GM13977 (cell line): ENCODE measurements around the gene COPZ2.
A peak's percentile ranks its signal among the peaks of the same experiment; 100 is the strongest.
"Not testable (repeated sequence)": the region's sequence is repeated elsewhere in the genome, so short reads cannot be mapped to it uniquely, and the experiment has no call there.

Source experiments
- DNase-seq: peaks from one replicate; pipeline ENCODE4 v3.0.0; 2012; ENCODE audit warnings: low spot score
- in situ Hi-C: fragments of 300-500 bp; cut with MboI; formaldehyde crosslinking; loops from one replicate; pipeline ENCODE4 v1.12.0; 2022; ENCODE audit warnings: low sequenced_read_pairs, low pct_unique_long_range_greater_than_20kb, mixed read lengths, inconsistent platforms; ENCODE audit not compliant: unreplicated experiment
- TF ChIP-seq, protein P1 (sequence below): IDR thresholded peaks from 2 replicates; pipeline ENCODE4 v1.5.1; 2012; ENCODE audit warnings: mild to moderate bottlenecking, control low read depth; ENCODE audit not compliant: insufficient read depth; ENCODE audit errors: extremely low read depth, missing control alignments

Gene COPZ2

GRCh38 chr17:48037036-48037837 is at the start of gene COPZ2:
Gene COPZ2 (minus strand): TSS chr17:48037797. CDS start chr17:48037777, 20 bp downstream.
- peak; percentile 62 for DNase-seq
- in situ Hi-C loops = no loop called here
- TF ChIP-seq, protein P1, sequence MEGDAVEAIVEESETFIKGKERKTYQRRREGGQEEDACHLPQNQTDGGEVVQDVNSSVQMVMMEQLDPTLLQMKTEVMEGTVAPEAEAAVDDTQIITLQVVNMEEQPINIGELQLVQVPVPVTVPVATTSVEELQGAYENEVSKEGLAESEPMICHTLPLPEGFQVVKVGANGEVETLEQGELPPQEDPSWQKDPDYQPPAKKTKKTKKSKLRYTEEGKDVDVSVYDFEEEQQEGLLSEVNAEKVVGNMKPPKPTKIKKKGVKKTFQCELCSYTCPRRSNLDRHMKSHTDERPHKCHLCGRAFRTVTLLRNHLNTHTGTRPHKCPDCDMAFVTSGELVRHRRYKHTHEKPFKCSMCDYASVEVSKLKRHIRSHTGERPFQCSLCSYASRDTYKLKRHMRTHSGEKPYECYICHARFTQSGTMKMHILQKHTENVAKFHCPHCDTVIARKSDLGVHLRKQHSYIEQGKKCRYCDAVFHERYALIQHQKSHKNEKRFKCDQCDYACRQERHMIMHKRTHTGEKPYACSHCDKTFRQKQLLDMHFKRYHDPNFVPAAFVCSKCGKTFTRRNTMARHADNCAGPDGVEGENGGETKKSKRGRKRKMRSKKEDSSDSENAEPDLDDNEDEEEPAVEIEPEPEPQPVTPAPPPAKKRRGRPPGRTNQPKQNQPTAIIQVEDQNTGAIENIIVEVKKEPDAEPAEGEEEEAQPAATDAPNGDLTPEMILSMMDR = peak; percentile 69

DNA sequence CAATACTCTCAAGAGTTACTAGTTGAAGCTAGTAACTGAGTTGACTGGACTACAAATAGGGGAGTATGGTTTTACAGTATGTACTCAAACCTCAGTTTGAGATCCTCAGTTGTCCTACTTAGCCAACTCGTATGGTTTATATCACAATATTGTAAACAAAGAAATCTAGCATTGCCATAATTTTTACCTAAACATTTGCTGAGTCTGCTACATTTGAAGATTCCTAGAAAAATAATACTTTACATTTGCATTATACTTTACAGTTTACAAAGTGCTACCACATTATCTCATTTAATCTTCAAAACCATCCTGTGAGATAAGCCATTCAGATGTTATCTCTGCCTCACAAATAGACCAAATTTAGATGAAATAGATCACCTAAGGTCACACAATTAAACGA is 47.3 kb upstream of the COPZ2 start:
- TF ChIP-seq, protein P1 = no peak
- in situ Hi-C loops = loop anchor here (5.0 kb wide), 1 partner anchor 57 kb away; no protein-coding TSS in a partner anchor
- DNase-seq = no peak

DNA sequence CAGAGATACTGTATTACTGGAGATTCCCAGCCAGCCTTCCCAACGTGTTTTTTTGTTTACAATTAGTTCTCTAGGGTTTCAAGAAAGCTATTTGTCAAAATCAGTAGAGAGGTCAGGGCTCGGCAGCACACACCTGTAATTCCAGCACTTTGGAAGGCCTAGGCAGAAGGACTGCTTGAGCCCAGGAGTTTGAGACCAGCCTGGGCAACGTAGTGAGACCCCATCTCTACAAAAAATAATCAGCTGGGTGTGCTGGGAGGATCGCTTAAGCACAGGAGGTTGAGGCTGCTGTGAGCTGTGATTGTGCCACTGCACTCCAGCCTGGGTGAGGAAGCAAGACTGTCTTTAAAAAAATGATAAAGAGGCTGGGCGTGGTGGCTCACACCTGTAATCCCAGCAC is 44.3 kb upstream of the COPZ2 start:
- no peak for DNase-seq
- TF ChIP-seq, protein P1 = no peak
- in situ Hi-C loops = no loop called here

- DNase-seq, in situ Hi-C loops: not testable (repeated sequence)
Measured at GRCh38 chr17:48077152-48077551, 39.6 kb upstream of the COPZ2 start.

GRCh38 chr17:48074322-48075081 is 36.9 kb upstream of the COPZ2 start:
- peak; percentile 56 for DNase-seq
- TF ChIP-seq, protein P1 = peak; percentile 72
- in situ Hi-C loops = no loop called here

DNA sequence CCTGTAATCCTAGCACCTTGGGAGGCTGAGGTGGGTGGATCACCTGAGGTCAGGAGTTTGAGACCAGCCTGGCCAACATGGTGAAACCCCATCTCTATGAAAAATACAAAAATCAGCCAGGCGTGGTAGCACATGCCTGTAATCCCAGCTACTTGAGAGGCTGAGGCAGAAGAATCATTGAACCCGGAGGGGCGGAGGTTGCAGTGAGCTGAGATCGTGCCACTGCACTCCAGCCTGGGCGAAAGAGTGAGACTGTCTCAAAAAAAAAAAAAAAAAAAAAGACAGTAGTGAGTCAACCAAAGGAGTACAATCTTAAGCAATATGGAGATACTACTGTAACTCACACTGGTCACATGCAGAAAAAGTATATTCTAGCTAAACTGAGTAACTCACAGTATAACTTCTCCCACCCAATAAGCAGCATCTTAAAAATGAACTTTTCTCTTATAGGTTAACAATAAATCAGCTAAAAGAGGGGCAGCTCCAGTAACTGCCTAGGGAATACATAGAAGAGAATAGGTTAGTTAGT is 36.0 kb upstream of the COPZ2 start:
- in situ Hi-C loops, DNase-seq: not testable (repeated sequence)

GRCh38 chr17:48072811-48073210 is 35.2 kb upstream of the COPZ2 start:
- in situ Hi-C loops = not testable (repeated sequence)

DNA sequence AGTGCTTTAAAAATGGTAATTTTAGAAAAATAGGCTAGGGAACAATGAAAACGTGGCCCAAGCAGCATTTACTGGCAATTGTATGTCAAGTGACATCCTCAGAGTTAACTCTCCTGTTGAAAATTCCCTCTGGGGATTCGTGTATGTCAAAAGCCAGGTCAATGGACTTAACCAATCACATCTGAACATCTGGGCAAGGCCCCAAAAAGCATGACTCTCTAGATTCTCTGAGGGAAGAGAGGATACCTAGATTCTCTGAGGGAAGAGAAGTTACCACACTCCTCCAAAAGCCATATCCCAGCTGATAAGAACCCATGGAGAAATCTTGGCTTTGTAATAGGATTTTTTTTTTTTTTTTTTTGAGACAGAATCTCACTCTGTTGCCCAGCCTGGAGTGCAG is 34.1 kb upstream of the COPZ2 start:
- DNase-seq = no peak
- TF ChIP-seq, protein P1 = no peak
- in situ Hi-C loops = no loop called here

More at GRCh38 chr17:48072811-48073210, 35.2 kb upstream of the COPZ2 start:
- not testable (repeated sequence) for DNase-seq
